Measurements from ENCODE around the gene PDE6B.
A peak's percentile ranks its signal among the peaks of the same experiment; 100 is the strongest.

PDE6B gene

DNA sequence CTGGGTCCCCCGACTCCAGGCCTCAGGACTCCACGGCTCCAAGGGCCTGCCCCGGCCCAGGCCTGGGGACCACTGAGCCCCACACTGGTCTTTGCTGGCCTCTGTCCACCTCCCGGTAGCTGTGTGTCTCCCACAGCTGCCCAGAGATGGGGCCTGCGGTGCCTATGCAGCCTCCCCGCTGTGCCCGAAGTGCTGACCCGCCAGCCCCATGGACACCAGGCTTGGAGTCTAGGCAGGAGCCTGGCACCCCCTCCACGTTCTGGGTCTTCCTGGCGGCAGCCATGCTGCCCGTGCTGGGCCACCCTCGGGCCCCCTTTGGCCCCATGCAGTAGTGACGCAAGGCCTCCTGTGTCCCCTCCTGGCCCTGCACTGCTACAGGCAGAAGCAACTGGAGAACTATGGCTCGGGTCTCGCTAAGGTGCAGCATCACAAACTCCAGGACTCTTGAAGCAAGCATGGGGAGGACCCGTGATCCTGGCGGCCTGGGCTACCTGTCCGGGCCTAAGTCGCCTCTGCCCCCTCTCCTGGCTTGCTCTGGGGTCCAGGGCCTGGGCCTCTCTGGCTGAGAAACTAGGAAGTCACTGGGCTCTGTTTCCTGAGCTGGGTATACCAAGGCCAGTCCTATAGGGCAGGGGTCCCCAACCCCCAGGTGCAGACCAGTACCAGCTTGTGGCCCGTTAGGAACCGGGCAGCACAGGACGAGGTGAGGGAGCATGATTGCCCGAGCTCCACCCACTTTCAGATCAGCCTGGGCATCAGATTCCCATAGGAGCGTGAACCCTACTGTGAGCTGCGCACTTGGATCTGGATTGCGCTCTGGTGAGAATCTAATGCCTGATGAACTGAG lies 49.9 kb downstream of the PDE6B start:
- DNase-seq, result no peak

GRCh38 chr4:675980-676870 lies 50.9 kb downstream of the PDE6B start:
- DNase-seq, result no peak

- DNase-seq, result no peak
Measured at GRCh38 chr4:676871-677235, 51.5 kb downstream of the PDE6B start.

DNA sequence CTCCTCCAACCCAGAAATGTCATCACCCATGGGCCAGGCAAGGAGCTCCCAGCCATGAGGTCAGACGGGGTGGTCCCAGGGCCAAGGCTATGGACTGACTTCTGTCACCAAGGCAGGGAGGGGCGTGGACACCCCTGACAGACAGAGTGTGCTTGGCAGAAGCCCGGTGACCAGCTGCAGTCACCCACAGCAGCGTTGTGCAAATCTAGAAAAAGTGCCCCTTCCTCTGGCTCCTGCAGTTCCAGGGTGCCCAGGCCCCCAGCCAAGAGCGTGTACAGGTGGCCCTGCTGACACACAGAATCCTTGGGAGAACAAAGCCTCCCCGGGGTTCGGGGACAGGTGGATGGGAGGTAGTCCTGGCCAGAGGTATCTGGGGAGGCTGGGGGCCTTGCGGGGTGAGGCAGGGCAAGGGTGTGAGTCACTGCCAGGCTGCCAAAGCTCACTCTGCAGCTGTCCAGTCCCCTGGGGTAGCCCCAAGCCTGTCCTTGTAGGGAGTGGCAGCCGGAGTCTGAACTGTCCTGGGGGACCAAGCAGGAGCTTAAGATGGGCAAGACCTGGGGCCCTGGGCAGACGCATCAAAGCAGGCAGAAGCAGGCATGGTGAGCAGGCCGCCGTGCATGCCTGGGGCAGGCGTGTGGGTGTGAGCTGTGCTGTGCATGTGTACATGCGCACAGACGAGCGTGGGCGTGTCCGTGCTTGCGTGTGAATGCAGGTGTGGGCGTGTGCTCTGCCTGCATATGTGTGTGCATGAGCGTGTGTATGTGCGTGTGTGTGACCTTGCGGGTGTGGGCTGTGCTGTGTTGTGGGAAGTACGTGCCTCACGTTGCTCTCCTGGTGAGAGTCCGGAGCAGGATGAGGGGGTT lies 52.3 kb downstream of the PDE6B start:
- no peak for DNase-seq

GRCh38 chr4:678331-679103 lies 53.1 kb downstream of the PDE6B start:
- no peak for DNase-seq

- no peak for DNase-seq
Measured at GRCh38 chr4:679104-679481, 53.7 kb downstream of the PDE6B start.

- no peak for DNase-seq
Measured at GRCh38 chr4:679629-680028, 54.3 kb downstream of the PDE6B start.

DNA sequence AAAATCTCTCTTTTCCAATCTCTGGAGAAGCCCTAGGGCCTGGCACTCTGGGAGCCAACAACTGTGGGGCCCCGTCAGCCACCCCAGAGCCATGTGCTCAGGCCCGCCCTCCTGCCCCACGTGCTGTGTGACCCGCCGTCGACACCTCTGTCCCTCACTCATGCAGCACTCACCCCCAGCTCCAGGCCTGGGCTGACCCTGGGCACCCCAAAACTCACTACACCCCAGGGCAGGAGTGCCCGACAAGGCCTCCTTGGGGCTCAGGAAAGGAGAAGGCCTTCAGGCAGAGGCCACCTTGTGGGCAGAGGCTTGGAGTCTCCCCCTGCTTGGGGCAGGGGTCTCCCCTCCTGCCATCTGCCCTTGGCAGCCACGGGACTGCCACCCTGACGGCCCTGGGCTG lies 54.7 kb downstream of the PDE6B start:
- no peak for DNase-seq

GRCh38 chr4:680551-680927 lies 55.2 kb downstream of the PDE6B start:
- DNase-seq, result no peak

DNA sequence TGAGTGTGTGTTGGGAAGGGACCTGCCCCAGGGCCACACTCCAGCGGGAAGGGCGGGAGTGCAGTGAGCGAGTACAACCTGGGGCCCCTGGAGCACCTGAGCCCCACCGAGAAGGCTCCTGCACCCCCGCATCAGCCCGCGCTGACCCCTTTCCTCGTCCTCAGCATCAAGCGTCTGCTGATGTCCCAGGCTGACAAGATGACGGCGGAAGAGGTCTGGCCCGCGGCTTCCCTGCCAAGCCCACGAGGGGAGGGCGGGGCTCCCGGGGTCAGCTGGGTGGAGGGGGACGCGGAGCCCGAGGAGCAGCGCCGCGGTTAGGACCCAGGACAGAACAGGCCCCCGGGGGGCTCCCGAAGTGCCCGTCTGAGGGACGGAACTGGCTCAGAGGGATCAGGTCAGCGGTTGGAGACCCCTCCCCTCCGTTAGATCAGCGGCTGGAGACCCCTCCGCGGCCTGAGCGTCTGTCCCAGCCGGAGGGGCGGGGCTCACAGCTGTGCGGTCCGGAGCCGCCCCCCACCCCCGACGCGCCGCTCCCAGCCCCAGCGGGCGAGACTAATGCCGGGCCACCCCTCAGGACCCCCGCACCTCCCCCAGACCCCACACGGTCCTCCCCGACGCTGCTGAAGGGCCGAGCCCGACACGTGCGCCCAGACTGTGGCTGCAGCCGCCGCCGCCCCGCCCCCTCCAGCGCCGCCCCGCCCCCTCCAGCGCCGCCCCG lies 55.7 kb downstream of the PDE6B start:
- peak; percentile 21 for DNase-seq

DNA sequence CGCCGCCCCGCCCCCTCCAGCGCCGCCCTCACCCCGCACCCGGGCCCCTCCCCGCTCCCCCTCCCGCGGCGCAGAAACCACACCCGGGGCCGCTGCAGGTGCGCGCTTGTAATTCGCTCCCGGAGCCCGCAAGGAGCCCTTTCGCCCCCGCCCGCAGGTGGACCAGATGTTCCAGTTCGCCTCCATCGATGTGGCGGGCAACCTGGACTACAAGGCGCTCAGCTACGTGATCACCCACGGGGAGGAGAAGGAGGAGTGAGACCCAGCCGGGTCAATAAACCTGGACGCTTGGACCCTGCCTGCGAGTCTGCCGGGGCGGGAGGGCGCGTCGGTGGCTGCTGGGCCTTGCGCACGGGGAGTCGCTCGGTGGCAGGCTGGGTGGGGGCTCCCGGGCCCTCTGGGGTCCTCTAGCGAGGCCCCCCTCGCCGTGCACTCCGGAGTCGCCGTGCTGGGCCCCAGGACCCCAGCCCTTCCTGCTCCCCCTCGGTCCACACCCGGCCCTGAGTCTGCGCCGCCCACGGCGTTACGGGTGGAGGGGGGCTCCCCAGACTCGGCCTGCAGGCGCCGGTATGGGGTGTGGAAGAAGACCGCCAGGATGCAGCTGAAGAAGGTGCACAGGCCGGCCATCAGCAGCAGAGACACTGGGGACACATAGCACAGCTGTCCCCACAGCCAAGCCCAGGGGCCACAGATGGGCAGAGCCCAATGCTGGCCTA lies 56.5 kb downstream of the PDE6B start:
- no peak for DNase-seq

DNA sequence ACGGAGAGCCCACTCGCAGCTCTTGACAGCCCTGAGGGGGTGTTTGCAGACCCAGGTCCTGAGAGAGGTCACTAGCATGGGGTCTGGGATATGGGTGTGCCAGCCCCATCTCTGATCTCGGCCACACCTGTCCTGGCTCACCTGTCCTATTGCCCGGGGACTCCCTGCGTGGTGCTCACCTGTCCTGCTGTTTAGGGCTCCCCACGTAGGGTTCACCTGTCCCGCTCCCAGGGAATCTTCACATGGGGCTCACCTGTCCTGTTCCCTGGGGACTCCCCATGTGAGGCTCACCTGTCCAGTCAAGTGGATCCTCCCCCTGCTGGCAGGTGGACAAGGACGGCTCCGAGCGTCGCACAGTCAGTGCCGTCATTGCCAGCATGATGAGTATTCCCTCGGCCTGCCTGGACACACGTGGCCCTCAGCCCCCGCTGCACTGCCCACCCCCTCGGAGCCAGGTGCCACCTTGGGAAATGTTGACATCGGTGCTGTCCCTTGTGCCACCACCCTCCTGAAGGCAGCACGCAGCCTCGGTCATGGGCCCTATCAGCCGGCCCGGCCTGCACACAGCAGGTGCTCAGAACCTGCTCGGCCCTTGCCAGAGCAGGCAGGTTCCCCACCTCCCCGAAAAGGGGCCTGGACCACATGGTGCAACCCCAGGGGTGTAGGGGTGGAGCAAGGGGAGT lies 57.3 kb downstream of the PDE6B start:
- DNase-seq, result no peak

DNA sequence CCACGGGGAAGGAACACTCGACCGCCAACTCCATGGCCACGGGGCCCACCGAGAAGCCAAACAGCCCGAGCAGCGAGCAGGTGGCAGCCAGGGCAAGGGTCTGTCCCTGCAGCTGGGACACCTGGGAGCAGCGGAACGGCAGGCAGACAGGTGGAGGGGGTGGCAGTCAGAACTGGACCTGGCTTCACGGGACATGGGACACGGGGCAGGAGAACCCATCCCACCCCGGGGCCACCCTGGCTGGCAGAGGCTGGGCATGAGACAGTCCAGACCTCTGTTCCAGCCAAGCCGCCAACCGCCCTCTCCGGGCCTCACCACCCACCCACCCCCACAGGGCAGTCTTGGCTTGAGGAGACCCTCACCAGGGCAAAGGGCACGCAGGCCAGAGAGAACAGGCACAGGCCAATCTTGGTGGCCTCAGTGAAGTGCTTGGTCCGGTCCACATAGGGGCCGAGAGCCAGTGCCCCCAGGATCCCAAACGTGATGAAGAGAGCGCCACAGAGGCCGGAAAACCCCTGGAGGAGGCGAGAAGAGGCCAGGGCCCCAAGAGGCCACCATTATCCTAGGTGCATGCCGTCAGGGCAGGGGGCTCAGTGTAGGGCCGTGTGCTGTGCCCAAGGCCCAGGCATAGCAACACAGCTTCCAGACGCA lies 58.0 kb downstream of the PDE6B start:
- no peak for DNase-seq

- DNase-seq, result peak; percentile 80
Measured at GRCh38 chr4:683982-684622, 58.7 kb downstream of the PDE6B start.

DNA sequence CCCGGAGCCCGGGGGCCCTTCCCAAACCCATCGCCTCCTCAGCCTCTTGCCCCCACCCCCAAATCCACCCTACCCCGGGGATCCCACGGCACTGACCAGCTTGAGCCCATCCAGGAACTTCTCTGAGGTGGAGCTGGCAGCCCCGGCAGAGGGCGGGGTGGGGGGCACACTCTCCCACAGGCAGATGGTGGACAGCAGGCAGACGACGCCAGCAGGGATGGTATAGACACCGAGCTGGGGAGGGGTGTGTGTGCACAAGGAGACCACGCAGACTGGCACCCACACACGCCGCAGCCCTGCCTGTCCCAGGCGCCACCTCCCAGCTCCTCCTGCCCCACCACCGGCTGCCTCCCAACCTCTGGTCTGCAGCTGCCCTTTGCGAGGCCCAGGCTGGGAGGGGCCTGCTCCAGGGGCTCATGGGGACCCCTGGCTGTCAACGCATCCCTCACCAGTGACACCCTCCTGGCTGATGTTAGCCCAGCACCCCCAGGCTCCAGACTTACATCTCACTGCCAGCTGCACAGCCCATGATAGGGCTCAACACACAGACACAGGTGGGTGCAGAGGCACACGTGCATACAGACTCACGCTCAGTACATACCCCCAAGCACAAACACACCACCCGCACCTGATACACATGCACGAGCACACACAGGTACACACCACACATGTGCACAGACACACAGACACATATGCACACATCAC lies 59.4 kb downstream of the PDE6B start:
- DNase-seq, result no peak

DNA sequence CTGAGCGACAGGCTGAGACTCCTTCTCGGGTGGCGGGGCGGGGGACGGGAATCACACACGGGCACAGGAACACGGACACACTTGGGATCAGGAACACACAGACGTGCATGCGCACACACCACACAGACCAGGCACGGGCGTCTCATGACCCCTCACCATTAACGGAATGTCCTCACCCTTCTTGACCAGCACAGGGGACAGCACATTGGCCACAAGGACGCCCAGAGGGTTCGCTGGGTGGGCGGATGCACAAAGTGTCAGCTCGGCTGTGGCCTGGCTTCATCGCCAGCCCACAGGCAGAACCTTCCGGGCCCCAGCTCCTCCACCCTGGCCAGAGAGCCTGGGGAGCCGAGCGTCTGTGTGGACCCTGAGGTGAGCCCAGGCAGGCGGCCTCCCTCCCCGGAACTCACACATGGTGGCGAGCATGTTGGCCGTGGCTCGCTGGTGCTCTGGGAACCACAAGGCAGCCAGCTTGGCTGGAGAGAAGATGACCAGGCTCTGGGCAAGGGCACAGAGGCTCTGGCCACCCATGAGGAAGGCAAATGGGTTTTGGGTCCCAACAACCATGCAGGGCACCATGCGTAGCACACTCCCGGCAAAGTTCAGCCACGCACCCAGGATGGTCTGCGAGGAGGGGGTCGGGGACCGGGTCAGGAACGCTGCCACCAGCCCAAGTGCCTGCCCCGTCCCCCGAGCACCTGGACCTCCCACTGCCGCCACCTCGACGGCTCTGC lies 60.5 kb downstream of the PDE6B start:
- DNase-seq, result no peak

- DNase-seq, result no peak
Measured at GRCh38 chr4:686413-687040, 61.2 kb downstream of the PDE6B start.

Data from midbrain (tissue), 1 donor.